Fibroblast of the aortic adventitia (primary cell): ENCODE data around the gene TCP11L1. TPM values are rescaled to one million over a fixed set of nuclear protein-coding genes. Genes with fewer than 3 reads are reported as not detected.

Experiments
- DNase-seq: peaks from one replicate; pipeline ENCODE4 v3.0.0-alpha.2; 2010; ENCODE audit warnings: low read depth
- H3K4me3 ChIP-seq: 2 replicates; pipeline ENCODE4 v1.5.1; 2011; ENCODE audit warnings: low read depth, mild to moderate bottlenecking, control low read depth, low read length, moderate library complexity
- CTCF ChIP-seq: IDR thresholded peaks from 2 replicates; pipeline ENCODE4 v1.5.1; 2011; ENCODE audit warnings: mild to moderate bottlenecking, low read length, control low read depth, inconsistent platforms; ENCODE audit not compliant: insufficient read depth
- total RNA-seq: library from RNA; depleted of rRNA; stranded (reverse); fragments of >200 nt; gene quantifications from 2 replicates; pipeline ENCODE4 v1.2.3, GENCODE V29; 2012; ENCODE audit warnings: low replicate concordance

TCP11L1 gene
- total RNA-seq, 1 donor: 44.4 TPM

DNA sequence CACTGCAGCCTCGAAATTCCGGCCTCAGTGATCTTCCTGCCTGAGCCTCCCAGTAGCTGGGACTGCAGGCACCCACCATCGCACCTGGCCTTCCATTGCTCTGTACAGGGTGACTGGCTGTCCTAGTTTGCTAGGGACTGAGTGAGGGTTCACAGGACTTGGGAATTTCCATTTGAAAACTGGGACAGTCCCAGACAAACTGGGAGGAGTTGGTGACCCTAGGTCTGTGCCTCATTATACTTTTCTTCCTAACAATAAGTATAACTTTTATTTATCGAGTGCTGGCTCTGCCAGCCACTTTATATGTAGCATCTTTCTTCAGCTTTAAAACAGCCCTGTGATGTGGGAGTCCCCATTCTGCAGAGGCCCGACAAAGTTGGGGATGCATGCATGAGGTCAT, 25.5 kb downstream of the TCP11L1 start:
- TF ChIP-seq CTCF: no peak
- DNase-seq: no peak
- no peak overlapping the region for H3K4me3 ChIP-seq

DNA sequence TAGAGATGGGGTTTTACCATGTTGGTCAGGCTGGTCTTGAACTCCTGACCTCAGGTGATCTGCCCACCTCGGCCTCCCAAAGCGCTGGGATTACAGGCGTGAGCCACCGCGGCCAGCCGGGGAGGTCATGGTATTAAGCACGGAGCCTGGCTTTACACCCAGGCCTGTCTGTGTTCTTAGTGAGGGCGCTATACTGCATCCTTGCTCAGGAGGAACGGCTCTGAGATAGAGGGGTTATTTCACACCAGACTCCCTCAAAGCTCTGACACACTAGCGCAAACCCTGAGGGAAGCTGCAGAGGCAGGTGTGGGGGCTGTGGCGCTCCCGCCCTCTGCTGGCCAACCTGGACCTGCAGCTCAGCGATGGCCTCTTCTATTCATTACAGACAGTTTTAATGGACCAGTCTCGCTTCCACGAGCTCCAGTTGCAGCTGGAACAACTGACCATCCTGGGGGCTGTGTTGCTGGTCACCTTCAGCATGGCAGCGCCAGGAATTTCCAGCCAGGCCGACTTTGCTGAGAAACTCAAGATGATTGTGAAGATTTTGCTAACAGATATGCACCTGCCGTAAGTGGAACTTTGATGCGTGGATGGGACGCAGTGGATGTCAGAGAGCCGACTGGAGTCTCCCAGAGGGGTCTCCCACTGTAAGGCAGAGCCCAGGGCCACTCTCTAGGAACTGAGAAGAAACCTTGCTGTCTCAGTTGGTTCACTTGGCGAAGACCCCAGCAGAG, 26.2 kb downstream of the TCP11L1 start:
- DNase-seq: peak; percentile 63
- TF ChIP-seq CTCF: peak; percentile 94
- no peak overlapping the region for H3K4me3 ChIP-seq

GRCh38 chr11:33067294-33067693, 27.9 kb downstream of the TCP11L1 start:
- TF ChIP-seq CTCF: no peak
- DNase-seq: no peak
- no peak overlapping the region for H3K4me3 ChIP-seq

- no peak for DNase-seq
- no peak for TF ChIP-seq CTCF
- H3K4me3 ChIP-seq: no peak overlapping the region
These were observed 29.4 kb downstream of the TCP11L1 start for GRCh38 chr11:33068611-33069340.

DNA sequence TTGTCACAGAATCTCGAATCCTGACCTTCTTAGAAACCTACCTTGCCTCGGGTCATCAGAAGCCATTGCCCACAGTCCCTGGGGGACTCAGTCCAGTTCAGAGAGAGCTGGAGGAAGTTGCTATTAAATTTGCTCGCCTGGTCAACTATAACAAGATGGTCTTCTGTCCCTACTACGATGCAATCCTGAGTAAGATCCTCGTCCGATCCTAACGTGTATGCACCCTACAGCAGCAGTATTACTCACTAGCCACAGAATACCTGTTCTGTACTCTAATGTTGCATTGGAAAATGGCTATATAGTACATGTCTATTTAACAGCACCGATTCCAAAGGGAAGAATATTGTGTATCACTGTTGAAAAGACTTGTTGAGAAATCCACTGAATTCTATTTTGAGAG, 33.1 kb downstream of the TCP11L1 start:
- no peak for TF ChIP-seq CTCF
- DNase-seq: no peak
- no peak overlapping the region for H3K4me3 ChIP-seq

- TF ChIP-seq CTCF: no peak
- H3K4me3 ChIP-seq: no peak overlapping the region
- DNase-seq: peak; percentile 50
These were observed 44.5 kb downstream of the TCP11L1 start for GRCh38 chr11:33083918-33084317.
